DOHH2 (cell line): ENCODE results near the gene CBLB.

Source experiments
- EZH2phosphoT487 ChIP-seq: fragments of 200-600 bp; sonication (generic); IDR thresholded peaks from 2 replicates; pipeline ENCODE4 v1.6.1; 2017; ENCODE audit warnings: borderline replicate concordance, mild to moderate bottlenecking, antibody characterized with exemption, low read length, moderate library complexity, mixed read lengths
- TF ChIP-seq, protein P1 (sequence below): fragments of 200-600 bp; sonication (generic); IDR thresholded peaks from one replicate; pipeline ENCODE4 v1.5.1; 2014; ENCODE audit warnings: antibody characterized with exemption, mild to moderate bottlenecking, low read depth, low read length; ENCODE audit not compliant: poor library complexity, severe bottlenecking

GRCh38 chr3:105790534-105790933, 78.3 kb downstream of the CBLB start:
- TF ChIP-seq, protein P1, sequence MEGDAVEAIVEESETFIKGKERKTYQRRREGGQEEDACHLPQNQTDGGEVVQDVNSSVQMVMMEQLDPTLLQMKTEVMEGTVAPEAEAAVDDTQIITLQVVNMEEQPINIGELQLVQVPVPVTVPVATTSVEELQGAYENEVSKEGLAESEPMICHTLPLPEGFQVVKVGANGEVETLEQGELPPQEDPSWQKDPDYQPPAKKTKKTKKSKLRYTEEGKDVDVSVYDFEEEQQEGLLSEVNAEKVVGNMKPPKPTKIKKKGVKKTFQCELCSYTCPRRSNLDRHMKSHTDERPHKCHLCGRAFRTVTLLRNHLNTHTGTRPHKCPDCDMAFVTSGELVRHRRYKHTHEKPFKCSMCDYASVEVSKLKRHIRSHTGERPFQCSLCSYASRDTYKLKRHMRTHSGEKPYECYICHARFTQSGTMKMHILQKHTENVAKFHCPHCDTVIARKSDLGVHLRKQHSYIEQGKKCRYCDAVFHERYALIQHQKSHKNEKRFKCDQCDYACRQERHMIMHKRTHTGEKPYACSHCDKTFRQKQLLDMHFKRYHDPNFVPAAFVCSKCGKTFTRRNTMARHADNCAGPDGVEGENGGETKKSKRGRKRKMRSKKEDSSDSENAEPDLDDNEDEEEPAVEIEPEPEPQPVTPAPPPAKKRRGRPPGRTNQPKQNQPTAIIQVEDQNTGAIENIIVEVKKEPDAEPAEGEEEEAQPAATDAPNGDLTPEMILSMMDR, result no peak
- no peak for TF ChIP-seq EZH2phosphoT487
